Activated naive CD4-positive, alpha-beta T cell (primary cell): ENCODE data around the gene NOXA1.

Source experiments
- DNase-seq, 4 experiments: peaks; one replicate each; lab custom pipeline; 2025; lab: John Stamatoyannopoulos, UW

The NOXA1 gene

GRCh38 chr9:137452761-137453642 lies 29.8 kb downstream of the NOXA1 start:
- DNase-seq: no peak

GRCh38 chr9:137453643-137454081 lies 30.5 kb downstream of the NOXA1 start:
- DNase-seq: peak in 3 of 4 experiments; percentile 56 to 71 (median 57)

DNA sequence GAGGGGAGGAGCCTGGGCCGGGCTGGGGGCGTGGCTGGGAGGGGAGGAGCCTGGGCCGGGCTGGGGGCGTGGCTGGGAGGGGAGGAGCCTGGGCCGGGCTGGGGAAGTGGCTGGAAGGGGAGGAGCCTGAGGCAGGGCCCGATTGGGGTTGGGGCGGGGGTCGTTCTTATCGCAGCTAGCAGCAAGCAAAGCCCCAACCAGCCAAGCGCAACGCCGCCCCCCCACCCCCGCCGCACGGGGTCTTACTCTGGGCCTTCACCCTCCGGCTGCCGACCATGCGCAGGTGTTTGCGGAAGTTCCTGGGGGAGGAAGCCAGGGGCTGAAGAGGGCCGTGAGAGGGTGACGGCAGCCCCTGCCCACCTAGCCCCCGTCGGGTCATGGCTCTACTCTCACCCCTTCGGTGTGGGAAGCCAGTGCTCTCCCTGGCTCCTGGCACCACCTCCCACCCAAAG lies 31.0 kb downstream of the NOXA1 start:
- DNase-seq: peak in 3 of 4 experiments; percentile 56 to 71 (median 57)

DNA sequence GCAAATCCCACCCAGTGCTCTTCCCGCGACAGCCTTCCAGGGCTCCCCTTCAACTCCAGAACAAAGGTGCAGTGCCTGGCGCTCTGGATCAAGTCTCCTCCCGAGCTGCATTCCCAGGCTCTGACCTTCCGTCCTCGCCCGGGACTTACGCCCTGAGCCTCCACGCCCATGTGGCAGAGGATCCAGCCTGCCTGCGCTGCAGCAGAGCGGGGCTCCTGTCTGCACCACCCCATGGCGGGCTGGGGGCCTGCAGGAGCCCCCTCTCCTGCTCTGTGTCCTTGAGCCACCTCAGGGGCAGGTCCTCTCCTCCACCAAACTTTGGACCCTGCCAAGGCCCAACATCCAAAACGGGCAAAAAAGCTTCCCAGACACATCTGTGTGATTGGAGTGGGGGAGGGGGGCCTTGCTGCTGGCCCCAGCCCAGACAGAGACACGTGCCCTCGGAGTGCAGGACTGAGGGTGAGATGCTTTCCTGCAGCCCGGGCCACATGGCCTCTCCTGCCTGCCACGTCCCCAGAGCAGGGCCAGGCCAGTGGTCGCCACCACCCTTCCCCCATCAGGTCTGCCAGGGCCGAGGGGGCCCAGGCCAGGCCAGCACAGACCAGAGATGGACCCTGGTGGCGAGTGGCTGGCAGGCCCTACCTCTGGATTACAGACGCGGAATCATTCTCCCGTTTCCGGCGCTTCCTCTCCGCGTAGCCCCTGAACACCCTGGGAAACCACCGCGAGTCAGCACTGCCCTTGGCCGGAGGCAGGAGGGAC lies 31.6 kb downstream of the NOXA1 start:
- no peak for DNase-seq

- DNase-seq: no peak
Measured at GRCh38 chr9:137455359-137455991, 32.3 kb downstream of the NOXA1 start.

DNA sequence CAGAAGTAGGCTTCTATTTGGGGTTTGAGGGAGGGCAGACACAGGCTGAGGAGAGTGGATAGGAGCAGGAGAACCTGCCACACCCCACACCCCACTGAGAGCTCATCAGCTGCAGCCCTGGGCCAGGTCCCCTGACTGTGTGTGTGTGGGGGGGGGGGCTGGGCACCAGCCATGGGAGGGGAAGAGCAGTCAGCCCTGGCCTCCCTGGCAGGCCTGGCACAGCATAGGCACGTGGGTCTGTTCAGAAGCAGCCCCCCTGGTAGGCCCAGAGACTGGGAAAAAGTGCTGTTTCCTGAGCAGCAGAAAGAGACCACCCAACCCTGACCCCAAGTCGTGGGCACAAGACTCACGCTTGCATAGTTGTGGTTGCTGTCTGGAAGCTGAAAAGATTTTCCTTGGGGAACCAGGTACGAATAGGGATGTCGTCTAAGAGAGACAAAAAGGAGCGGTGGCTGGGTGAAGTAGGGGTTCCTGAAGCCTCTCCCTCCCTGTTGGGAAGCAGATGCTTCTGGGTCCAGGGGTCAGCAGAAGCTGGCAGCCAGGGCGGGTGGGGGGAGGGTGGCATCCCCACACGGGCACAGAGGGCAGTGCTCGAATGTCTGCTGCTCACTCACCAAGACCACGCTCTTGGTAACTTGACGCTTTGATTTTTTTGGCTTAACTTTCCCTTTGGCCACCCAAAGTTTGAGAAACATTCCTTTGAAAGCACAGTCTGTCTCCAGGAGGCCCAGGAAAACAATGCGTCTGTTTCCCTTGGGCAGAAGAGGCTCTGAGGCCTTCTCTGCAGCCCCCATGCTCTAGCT lies 33.1 kb downstream of the NOXA1 start:
- no peak for DNase-seq

- DNase-seq: no peak
Measured at GRCh38 chr9:137456864-137457405, 33.7 kb downstream of the NOXA1 start.

DNA sequence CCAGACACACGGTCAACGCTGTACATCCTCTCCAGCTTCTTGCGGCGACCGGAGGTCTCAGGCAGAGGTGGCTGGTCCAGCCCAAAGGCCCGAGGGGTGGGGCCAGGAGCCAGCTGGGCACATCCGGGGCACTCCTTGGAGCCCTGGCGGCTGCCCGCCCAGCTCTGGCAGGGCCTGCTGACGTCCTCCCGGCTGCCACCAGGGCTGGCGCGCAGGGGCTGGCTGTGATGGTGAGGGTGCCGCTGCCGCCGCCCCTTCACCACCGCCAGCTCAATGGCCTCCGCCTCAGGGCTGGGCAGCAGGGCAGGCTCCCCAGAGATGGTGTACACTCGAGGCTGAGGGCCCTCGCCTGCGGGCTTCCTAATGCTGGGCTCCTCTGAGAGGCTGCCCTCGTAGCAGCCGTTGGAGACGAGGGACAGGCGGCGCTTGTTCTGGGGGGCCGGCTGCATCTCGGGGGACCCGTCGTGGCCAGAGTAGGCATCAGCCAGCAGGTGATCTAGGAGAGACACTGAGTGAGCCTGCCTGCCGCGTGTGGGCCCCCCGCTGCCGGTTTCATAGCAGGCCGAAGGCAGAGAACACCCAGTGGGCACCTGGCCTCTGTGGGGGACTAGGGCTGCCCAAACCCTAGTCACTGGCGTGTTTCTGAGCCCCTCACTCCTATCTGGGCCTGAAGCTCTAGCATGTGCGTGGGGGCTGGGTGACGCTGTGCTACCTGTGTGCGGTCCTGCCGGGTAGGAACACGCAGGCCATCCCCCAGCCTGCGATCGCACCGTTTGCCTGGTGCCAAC lies 34.4 kb downstream of the NOXA1 start:
- DNase-seq: no peak

DNA sequence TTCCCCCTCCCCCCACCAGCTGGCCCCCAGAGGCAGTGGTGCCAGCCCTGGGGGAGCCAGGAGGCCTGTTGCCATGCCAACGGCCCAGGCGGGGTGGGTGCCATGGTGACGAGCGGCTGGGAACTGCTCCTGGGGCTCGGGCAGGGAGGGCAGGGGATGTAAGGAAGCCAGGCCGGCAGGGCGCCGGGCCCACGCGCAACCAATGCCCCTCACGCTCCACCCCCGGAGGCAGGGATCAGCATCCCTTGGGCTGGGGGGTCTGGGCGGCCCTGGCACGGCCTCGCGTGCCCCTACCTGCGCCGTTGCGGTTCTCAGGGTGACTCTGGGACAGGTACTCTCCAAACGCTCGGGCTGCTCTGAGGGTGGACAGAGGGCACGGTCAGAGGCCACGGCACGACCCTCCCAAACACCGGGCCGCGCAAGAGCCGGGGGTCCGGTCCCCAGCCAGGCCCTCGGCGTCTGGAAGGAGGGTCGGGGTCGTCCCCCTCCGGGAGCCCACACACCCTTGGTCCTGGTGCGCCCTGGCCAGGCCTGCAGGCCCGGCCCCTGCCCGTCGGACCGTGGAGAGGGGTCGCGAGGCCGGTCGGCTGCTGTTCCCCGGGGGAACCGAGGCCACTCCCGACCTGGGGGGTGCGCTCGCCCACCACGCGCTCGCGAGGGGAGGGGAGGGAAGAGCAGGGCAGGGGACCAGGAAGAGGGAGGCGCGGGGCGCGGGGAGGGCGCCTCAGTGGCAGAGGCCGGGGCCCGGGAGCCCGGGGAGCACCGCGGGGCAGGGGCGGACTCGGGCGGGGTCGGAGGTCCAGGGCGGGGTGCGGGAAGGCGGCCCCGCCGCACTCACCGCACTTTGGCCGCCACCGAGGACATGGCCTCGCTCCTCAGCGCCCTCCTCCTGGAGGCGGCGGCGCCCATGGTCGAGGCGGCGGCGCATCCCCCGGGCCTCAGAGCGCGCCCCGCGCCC lies 35.3 kb downstream of the NOXA1 start:
- DNase-seq: no peak

- peak; percentile 73 to 96 (median 83) for DNase-seq
Measured at GRCh38 chr9:137459152-137459600, 36.0 kb downstream of the NOXA1 start, which contains the start of gene NSMF. Gene NSMF, minus strand, starts transcription at chr9:137459334. Its CDS starts 232 bp downstream, at chr9:137459102.

GRCh38 chr9:137459601-137460362 lies 36.6 kb downstream of the NOXA1 start:
- no peak for DNase-seq

DNA sequence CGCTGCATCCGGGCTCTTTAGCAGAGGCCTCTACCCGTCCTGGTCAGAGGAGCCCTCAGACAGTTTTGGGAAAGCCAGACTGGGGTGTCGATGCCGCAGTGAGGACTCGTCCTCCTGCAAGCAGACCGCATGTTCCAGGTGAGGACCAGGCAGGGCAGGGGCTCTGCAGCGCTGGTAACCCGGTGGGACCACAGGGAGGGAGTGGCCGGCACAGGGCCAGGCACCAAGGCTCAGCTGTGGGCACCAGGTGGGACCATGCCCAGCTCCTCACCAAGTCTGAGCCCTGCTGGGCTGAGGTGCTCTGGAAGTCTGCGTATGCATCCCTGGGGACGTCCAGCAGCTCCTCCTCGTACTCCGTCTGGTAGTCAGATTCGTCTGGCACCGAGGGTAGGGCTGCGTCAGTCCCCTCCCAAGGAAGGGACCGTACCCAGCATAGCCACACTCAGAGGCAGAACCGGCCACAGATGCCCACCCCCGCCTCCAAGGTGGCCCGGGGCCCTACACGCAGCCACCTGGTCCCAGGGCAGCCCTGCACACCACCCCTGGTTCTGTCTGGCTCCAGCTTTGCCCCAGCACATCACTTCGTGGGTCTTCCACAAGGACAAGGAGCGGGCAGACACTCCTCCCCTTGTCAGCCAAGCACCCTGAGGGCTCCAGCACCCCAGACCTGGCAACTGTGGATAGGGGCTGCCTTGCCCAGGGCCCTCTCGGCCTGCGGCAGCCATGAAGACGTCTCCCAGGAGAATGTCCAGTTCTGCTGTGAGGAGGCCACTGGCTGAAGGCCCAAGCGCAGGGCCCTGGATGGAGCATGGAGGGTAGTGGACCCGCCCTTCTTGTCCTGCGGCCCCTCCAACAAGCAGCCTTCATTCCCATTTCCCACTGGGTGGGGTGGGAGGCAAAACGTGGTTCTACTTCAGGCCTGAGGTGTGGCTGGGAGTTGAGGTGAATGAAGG lies 37.4 kb downstream of the NOXA1 start:
- no peak for DNase-seq

DNA sequence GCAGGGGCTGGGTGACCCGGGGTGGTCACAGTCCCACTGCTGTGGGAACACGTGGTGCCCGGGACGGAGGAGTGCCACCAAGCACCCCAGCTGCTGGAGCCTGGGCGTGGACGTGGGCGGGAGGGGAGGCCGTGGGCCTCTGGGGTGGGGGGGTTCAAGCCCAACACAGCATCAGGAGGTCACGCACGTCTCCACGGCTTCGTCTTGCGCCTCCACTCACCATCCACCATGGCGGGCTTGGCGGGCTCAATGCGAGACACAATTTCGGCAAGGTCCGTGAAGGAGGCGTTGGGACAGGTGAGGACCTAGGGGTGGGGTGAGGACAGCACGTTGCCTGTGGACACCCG lies 38.1 kb downstream of the NOXA1 start:
- no peak for DNase-seq

GRCh38 chr9:137461663-137462395 lies 38.6 kb downstream of the NOXA1 start:
- DNase-seq: peak in 3 of 4 experiments; percentile 60 to 78 (median 72)

DNA sequence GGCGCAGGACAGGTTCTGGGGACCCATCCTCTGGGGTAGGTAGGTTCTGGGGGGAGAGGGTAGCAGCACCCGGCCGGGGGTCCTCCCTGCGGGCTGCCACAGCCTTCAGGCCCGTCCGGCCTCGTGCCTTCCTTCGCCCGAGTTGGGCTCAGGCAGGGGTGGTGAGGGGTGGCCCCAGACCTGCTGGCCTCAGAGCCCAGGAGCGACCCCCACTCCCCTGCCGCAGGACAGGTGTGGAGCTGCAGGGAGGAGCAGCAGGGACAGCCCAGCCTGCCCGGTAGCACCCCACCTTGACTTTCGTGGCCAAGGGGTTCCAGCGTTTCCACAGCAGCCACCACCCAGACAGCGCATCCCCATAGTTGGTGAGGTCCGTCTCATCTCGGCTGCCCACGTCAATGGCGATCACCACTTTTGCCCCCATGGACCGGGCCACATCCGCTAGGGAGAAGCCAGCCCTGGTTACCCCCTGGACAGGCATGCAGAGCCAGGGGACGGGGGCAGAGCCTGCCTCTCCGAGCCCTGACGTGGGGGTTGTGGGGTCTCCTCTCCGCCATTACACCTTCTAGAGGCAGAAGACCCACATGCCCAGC lies 39.3 kb downstream of the NOXA1 start:
- no peak for DNase-seq
